Activated T-cell treated with anti-CD3 and anti-CD28 coated beads, Interleukin-2, amount 50 U/mL, for 24 hours (primary cell): Measurements from ENCODE around the gene HSPB1.
"Not testable (repeated sequence)": the region's sequence is repeated elsewhere in the genome, so short reads cannot be mapped to it uniquely, and the experiment has no call there.

Source experiments
- DNase-seq: peaks from one replicate; pipeline ENCODE4 v3.0.0-alpha.2; 2020
- H3K27ac Mint-ChIP-seq: 2 replicates; pipeline ENCODE4 v1.8.0; 2020; ENCODE audit warnings: mild to moderate bottlenecking, mixed read lengths
- H3K27me3 Mint-ChIP-seq: 2 replicates; pipeline ENCODE4 v1.8.0; 2020; ENCODE audit warnings: mixed read lengths
- H3K36me3 Mint-ChIP-seq: 2 replicates; pipeline ENCODE4 v1.8.0; 2020; ENCODE audit warnings: low read depth, mixed read lengths
- H3K4me1 Mint-ChIP-seq: 2 replicates; pipeline ENCODE4 v1.8.0; 2020; ENCODE audit warnings: low read depth, mixed read lengths
- H3K4me3 Mint-ChIP-seq: 2 replicates; pipeline ENCODE4 v1.8.0; 2020; ENCODE audit warnings: mild to moderate bottlenecking, moderate library complexity, mixed read lengths
- H3K9me3 Mint-ChIP-seq: 2 replicates; pipeline ENCODE4 v1.8.0; 2020; ENCODE audit warnings: mixed read lengths

The HSPB1 gene

DNA sequence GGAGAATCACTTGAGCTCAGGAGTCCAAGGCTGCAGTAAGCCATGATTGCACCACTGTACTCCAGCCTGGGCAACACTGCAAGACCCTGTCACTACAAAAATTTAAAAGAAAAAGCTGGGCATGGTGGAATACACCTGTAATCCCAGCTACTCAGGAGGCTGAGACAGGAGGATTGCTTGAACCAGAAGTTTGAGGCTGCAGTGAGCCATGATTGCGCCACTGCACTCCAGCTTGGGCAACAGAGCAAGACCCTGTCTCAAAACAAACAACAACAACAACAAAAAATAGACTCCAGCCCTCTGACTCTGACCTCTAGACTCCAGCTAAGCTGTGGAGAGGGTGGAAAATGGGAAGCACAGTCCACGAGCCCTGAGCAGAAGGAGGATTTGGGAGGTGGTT lies 31.1 kb upstream of the HSPB1 start:
- not testable (repeated sequence) for H3K27ac Mint-ChIP-seq, H3K9me3 Mint-ChIP-seq, DNase-seq, H3K4me3 Mint-ChIP-seq, H3K36me3 Mint-ChIP-seq
- Mint-ChIP-seq H3K4me1 (peaks cover 20% of the 10 kb centered on the region), H3K27me3 (peaks cover 37% of the 10 kb centered on the region)

- H3K4me1 Mint-ChIP-seq, result peaks cover 15% of the 10 kb centered on the region
- DNase-seq, result no peak
- peaks cover 37% of the 10 kb centered on the region for H3K27me3 Mint-ChIP-seq
- H3K27ac Mint-ChIP-seq, result no peak overlapping the region
- H3K9me3 Mint-ChIP-seq, result no peaks in the 10 kb centered on the region
- no peaks in the 10 kb centered on the region for H3K36me3 Mint-ChIP-seq
- H3K4me3 Mint-ChIP-seq, result no peak overlapping the region
These were observed 30.3 kb upstream of the HSPB1 start for GRCh38 chr7:76272142-76272541.

GRCh38 chr7:76272851-76273497 lies 29.5 kb upstream of the HSPB1 start:
- no peak overlapping the region for H3K27ac Mint-ChIP-seq

DNA sequence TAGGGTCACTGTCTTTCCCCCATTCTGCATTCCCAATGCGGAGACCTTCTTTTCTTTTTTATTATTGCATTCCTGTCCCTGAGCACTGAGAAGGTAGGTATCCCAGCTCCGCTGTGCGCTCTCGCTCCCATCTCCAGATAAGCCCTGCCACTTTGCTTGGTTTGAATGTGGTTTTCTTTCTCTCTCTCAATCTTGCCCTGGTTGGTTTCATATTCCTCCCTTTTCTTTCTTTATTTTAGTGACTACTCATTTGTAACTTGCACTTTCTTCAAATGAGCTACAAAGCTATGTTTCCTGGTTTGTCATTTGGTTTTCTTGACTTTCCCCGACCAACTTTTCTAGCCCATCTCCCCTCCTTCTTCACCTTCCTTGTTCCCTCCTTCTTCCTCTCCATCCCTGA lies 29.0 kb upstream of the HSPB1 start:
- no peak for DNase-seq
- no peaks in the 10 kb centered on the region for H3K36me3 Mint-ChIP-seq
- H3K27ac Mint-ChIP-seq, result no peak overlapping the region
- H3K9me3 Mint-ChIP-seq, result no peaks in the 10 kb centered on the region
- peaks cover 11% of the 10 kb centered on the region for H3K4me1 Mint-ChIP-seq
- H3K27me3 Mint-ChIP-seq, result peaks cover 38% of the 10 kb centered on the region
- H3K4me3 Mint-ChIP-seq, result no peak overlapping the region

More at GRCh38 chr7:76272851-76273497, 29.5 kb upstream of the HSPB1 start:
- Mint-ChIP-seq H3K4me1 (peaks cover 14% of the 10 kb centered on the region), H3K36me3 (no peaks in the 10 kb centered on the region), H3K27me3 (peaks cover 39% of the 10 kb centered on the region), H3K9me3 (no peaks in the 10 kb centered on the region), H3K4me3 (no peak overlapping the region)
- DNase-seq, result no peak

GRCh38 chr7:76278540-76278939 lies 23.9 kb upstream of the HSPB1 start:
- no peak for DNase-seq
- Mint-ChIP-seq H3K9me3 (no peaks in the 10 kb centered on the region), H3K36me3 (no peaks in the 10 kb centered on the region), H3K4me3 (no peak overlapping the region), H3K27me3 (peaks cover 56% of the 10 kb centered on the region), H3K4me1 (peaks cover 10% of the 10 kb centered on the region), H3K27ac (no peak overlapping the region)

DNA sequence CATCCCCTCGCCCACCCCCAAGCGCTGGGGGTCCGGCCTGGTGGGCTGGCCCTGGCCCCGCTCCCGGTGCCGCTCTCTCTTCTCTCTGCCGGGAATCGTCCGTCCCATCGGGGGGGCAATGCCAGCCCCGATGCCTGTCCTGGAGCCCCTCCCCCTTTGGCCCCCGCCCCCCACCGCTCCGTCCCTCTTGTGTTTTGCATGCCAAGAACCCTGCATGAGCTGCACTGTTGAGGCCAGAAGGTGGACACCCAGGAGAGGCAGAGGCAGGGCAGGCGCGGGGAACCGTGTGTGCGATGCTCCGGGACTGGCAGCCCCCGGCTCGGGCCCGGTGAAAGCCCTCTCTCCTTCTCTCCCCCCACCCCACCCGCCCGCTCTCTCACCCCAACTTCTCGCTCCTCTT lies 22.1 kb upstream of the HSPB1 start:
- Mint-ChIP-seq H3K36me3 (no peaks in the 10 kb centered on the region), H3K27me3 (peaks cover 67% of the 10 kb centered on the region), H3K27ac (no peak overlapping the region), H3K4me3 (no peak overlapping the region), H3K9me3 (no peaks in the 10 kb centered on the region), H3K4me1 (peaks cover 6% of the 10 kb centered on the region)
- DNase-seq, result no peak

- Mint-ChIP-seq H3K9me3 (no peaks in the 10 kb centered on the region), H3K27ac (no peak overlapping the region), H3K36me3 (no peaks in the 10 kb centered on the region), H3K4me3 (peak overlapping the region; percentile 28), H3K4me1 (peaks cover 6% of the 10 kb centered on the region), H3K27me3 (peaks cover 64% of the 10 kb centered on the region)
- DNase-seq, result no peak
These were observed 21.3 kb upstream of the HSPB1 start for GRCh38 chr7:76281006-76281705.

- H3K9me3 Mint-ChIP-seq, result no peaks in the 10 kb centered on the region
- peaks cover 61% of the 10 kb centered on the region for H3K27me3 Mint-ChIP-seq
- H3K4me1 Mint-ChIP-seq, result peaks cover 6% of the 10 kb centered on the region
- no peak for DNase-seq
- no peak overlapping the region for H3K27ac Mint-ChIP-seq
- no peaks in the 10 kb centered on the region for H3K36me3 Mint-ChIP-seq
- peak overlapping the region; percentile 43 for H3K4me3 Mint-ChIP-seq
These were observed 20.6 kb upstream of the HSPB1 start for GRCh38 chr7:76281706-76282343.

DNA sequence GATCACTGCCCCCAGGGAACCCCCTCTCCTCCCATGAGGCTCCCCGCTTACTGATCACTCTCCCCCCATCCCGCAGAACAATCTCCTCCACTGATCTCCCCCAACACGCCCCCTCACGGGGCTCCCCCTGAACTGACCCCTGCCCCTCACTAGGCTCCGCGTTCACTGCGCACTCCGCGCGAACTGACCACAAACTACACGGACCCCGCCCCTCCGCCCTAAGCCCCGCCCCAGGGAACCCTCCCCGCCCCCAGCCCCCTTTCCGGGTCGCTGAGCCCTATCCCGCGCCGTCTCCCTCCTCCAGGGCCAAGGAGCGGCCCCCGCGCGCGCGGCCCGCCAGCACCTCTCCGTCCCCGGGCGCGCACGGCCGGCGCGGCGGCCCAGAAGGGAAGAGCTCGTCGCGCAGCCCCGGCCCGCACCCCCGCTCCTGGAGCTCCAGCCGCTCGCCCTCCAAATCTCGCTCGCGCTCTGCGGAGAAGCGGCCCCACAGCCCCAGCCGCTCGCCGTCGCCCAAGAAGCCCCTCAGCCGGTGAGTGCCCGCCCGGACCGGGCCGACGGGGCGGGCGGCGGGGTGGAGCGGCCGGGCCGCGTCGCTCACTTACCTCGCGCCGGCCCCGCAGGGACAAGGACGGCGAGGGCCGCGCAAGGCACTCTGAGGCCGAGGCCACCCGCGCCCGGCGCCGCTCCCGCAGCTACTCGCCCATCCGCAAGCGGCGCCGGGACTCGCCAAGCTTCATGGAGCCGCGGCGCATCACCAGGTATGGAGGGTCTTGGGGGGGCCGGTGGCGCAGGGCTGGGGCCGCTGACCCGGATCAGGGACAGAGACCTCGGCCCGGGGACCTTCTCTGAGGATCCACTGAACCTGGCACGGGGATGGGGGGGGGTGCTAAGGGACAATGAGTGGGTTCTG lies 19.9 kb upstream of the HSPB1 start:
- H3K4me1 Mint-ChIP-seq, result peaks cover 6% of the 10 kb centered on the region
- no peaks in the 10 kb centered on the region for H3K9me3 Mint-ChIP-seq
- no peak overlapping the region for H3K27ac Mint-ChIP-seq
- H3K27me3 Mint-ChIP-seq, result peaks cover 57% of the 10 kb centered on the region
- DNase-seq, result no peak
- H3K36me3 Mint-ChIP-seq, result no peaks in the 10 kb centered on the region
- peak overlapping the region; percentile 43 for H3K4me3 Mint-ChIP-seq

- Mint-ChIP-seq H3K4me1 (peaks cover 6% of the 10 kb centered on the region), H3K27me3 (peaks cover 50% of the 10 kb centered on the region), H3K4me3 (peak overlapping the region; percentile 41), H3K9me3 (no peaks in the 10 kb centered on the region), H3K27ac (no peak overlapping the region), H3K36me3 (no peaks in the 10 kb centered on the region)
- DNase-seq, result no peak
These were observed 19.0 kb upstream of the HSPB1 start for GRCh38 chr7:76283254-76284159.

GRCh38 chr7:76285604-76286374 lies 16.7 kb upstream of the HSPB1 start:
- H3K9me3 Mint-ChIP-seq, result no peaks in the 10 kb centered on the region
- H3K27ac Mint-ChIP-seq, result no peak overlapping the region
- peaks cover 32% of the 10 kb centered on the region for H3K27me3 Mint-ChIP-seq
- H3K36me3 Mint-ChIP-seq, result no peaks in the 10 kb centered on the region
- H3K4me3 Mint-ChIP-seq, result no peak overlapping the region
- DNase-seq, result no peak
- peaks cover 7% of the 10 kb centered on the region for H3K4me1 Mint-ChIP-seq

DNA sequence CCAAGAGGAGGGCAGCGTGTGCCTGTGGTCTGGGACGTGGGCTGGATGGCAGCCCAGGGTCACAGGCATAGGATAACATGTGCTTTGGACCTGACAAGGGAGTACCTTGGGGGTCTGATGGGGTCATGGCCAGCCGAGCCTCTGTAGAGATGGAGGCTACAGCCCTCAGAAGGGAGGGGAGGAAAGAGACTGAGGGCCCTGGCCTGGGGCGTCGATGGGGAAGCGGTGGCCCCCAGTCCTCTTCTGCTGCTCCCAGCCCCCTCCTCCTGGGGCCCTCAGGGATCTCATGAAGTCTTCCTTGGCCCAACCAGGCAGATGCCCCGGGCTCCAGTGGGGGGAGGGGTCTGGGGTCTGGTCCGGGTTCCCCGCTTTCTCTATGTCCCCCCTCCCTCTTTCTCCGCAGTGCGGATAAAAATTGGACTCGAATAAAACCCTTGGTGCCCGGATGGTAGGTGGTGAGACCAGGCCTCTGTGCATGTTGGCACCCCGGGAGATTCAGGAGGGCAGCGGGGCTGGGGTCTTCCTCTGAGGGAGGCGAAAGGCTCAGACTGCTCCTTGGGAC lies 15.6 kb upstream of the HSPB1 start:
- H3K9me3 Mint-ChIP-seq, result no peaks in the 10 kb centered on the region

GRCh38 chr7:76290847-76291350 lies 11.6 kb upstream of the HSPB1 start:
- H3K27me3 Mint-ChIP-seq, DNase-seq: not testable (repeated sequence)
- H3K27ac Mint-ChIP-seq, result peak overlapping the region; percentile 50

More for the DNA sequence above, 15.6 kb upstream of the HSPB1 start:
- H3K4me1 Mint-ChIP-seq, result peaks cover 13% of the 10 kb centered on the region
- no peak overlapping the region for H3K27ac Mint-ChIP-seq
- H3K36me3 Mint-ChIP-seq, result no peaks in the 10 kb centered on the region
- no peak overlapping the region for H3K4me3 Mint-ChIP-seq
- no peak for DNase-seq
- H3K27me3 Mint-ChIP-seq, result peaks cover 25% of the 10 kb centered on the region

More at GRCh38 chr7:76290847-76291350, 11.6 kb upstream of the HSPB1 start:
- not testable (repeated sequence) for H3K36me3 Mint-ChIP-seq, H3K4me3 Mint-ChIP-seq, H3K9me3 Mint-ChIP-seq
- peaks cover 12% of the 10 kb centered on the region for H3K4me1 Mint-ChIP-seq
